OCI-LY3 (cell line): ENCODE data around the gene BRD4.

Source experiments
- CTCF ChIP-seq: fragments of 200-600, 300-600 bp; sonication (generic); IDR thresholded peaks from 2 replicates; pipeline ENCODE4 v1.5.1; 2014; ENCODE audit warnings: antibody characterized with exemption, low read length, low read depth
- EZH2phosphoT487 ChIP-seq: fragments of 200-600 bp; shearing (Covaris generic); IDR thresholded peaks from 2 replicates; pipeline ENCODE4 v1.6.1; 2018; ENCODE audit warnings: antibody characterized with exemption, mixed run types, low read depth

GRCh38 chr19:15286688-15287365 lies 45.5 kb downstream of the BRD4 start:
- TF ChIP-seq CTCF (no peak), EZH2phosphoT487 (no peak)
